Measurements from ENCODE around the gene CABLES1. TPM values are rescaled to one million over a fixed set of nuclear protein-coding genes. Genes with fewer than 3 reads are reported as not detected.
"Not testable (repeated sequence)": the region's sequence is repeated elsewhere in the genome, so short reads cannot be mapped to it uniquely, and the experiment has no call there.

The CABLES1 gene
- total RNA-seq, 1 experiment from 2014 or later, result 29.5 TPM

- POLR2A ChIA-PET, result no interaction called here
- intact Hi-C loops (cut with micrococcal nuclease; ENCODE audit: unreplicated experiment), result no loop called here
- TF ChIP-seq CTCF (IDR thresholded peaks at IDR 0.05; ENCODE audit: insufficient read depth in 1 of 2, low read depth in 1 of 2, low read length in 1 of 2, severe bottlenecking in 1 of 2, unreplicated experiment in 1 of 2), result no peak
- DNase-seq, result no peak
- H3K27me3 ChIP-seq (replicated peaks; ENCODE audit: control insufficient read depth, insufficient read depth, low read length), result no peaks in the 10 kb centered on the region
- Mint-ChIP-seq H3K36me3 (ENCODE audit: insufficient read depth, unreplicated experiment) (peaks cover 5% of the 10 kb centered on the region), H3K4me1 (ENCODE audit: low read depth, unreplicated experiment) (no peaks in the 10 kb centered on the region), H3K27ac (ENCODE audit: unreplicated experiment) (no peak overlapping the region), H3K9me3 (ENCODE audit: unreplicated experiment) (peaks cover 8% of the 10 kb centered on the region), H3K4me3 (ENCODE audit: unreplicated experiment) (no peak overlapping the region), H3K27me3 (ENCODE audit: insufficient read depth, unreplicated experiment) (no peaks in the 10 kb centered on the region)
- CTCF ChIA-PET, result no interaction called here
- no TSS peak for BruUV-seq (replicated peaks)
- no peaks in the 10 kb centered on the region for H3K4me1 ChIP-seq
- H3K9me3 ChIP-seq, result peaks cover 6% of the 10 kb centered on the region; the same call in 1 of the 2 replicates
- no peaks in the 10 kb centered on the region for H3K36me3 ChIP-seq (ENCODE audit: control insufficient read depth, insufficient read depth, low read length)
- no peak overlapping the region for H3K4me3 ChIP-seq (ENCODE audit: low read depth, low read length)
Measured at GRCh38 chr18:23266717-23267446, 131.6 kb downstream of the CABLES1 start.

- H3K9me3 ChIP-seq, result peaks cover 6% of the 10 kb centered on the region; the same call in 1 of the 2 replicates
- ChIA-PET CTCF (no interaction called here), POLR2A (no interaction called here)
- BruUV-seq (replicated peaks), result no TSS peak
- no peak for TF ChIP-seq CTCF (IDR thresholded peaks at IDR 0.05; ENCODE audit: insufficient read depth in 1 of 2, low read depth in 1 of 2, low read length in 1 of 2, severe bottlenecking in 1 of 2, unreplicated experiment in 1 of 2)
- H3K27ac Mint-ChIP-seq (ENCODE audit: unreplicated experiment), result no peak overlapping the region
- peaks cover 8% of the 10 kb centered on the region for H3K9me3 Mint-ChIP-seq (ENCODE audit: unreplicated experiment)
- no peaks in the 10 kb centered on the region for H3K36me3 ChIP-seq (ENCODE audit: control insufficient read depth, insufficient read depth, low read length)
- H3K4me1 ChIP-seq, result no peaks in the 10 kb centered on the region
- no peak for DNase-seq
- H3K27me3 ChIP-seq (replicated peaks; ENCODE audit: control insufficient read depth, insufficient read depth, low read length), result no peaks in the 10 kb centered on the region
- H3K4me3 Mint-ChIP-seq (ENCODE audit: unreplicated experiment), result no peak overlapping the region
- intact Hi-C loops (cut with micrococcal nuclease; ENCODE audit: unreplicated experiment), result no loop called here
- peaks cover 5% of the 10 kb centered on the region for H3K36me3 Mint-ChIP-seq (ENCODE audit: insufficient read depth, unreplicated experiment)
- no peaks in the 10 kb centered on the region for H3K27me3 Mint-ChIP-seq (ENCODE audit: insufficient read depth, unreplicated experiment)
- H3K4me1 Mint-ChIP-seq (ENCODE audit: low read depth, unreplicated experiment), result no peaks in the 10 kb centered on the region
- H3K4me3 ChIP-seq (ENCODE audit: low read depth, low read length), result no peak overlapping the region
Measured at GRCh38 chr18:23267447-23267776, 132.1 kb downstream of the CABLES1 start.

GRCh38 chr18:23268641-23269040 is 133.4 kb downstream of the CABLES1 start:
- Mint-ChIP-seq H3K9me3 (ENCODE audit: unreplicated experiment) (peaks cover 8% of the 10 kb centered on the region), H3K27me3 (ENCODE audit: insufficient read depth, unreplicated experiment) (no peaks in the 10 kb centered on the region), H3K36me3 (ENCODE audit: insufficient read depth, unreplicated experiment) (peaks cover 5% of the 10 kb centered on the region), H3K4me3 (ENCODE audit: unreplicated experiment) (no peak overlapping the region), H3K27ac (ENCODE audit: unreplicated experiment) (no peak overlapping the region), H3K4me1 (ENCODE audit: low read depth, unreplicated experiment) (no peaks in the 10 kb centered on the region)
- TF ChIP-seq CTCF (IDR thresholded peaks at IDR 0.05; ENCODE audit: insufficient read depth in 1 of 2, low read depth in 1 of 2, low read length in 1 of 2, severe bottlenecking in 1 of 2, unreplicated experiment in 1 of 2), result no peak
- CTCF ChIA-PET, result no interaction called here
- no peak overlapping the region for H3K4me3 ChIP-seq (ENCODE audit: low read depth, low read length)
- H3K9me3 ChIP-seq, result peaks cover 6% of the 10 kb centered on the region; the same call in 1 of the 2 replicates
- POLR2A ChIA-PET, result no interaction called here
- intact Hi-C loops (cut with micrococcal nuclease; ENCODE audit: unreplicated experiment), result no loop called here
- no peaks in the 10 kb centered on the region for H3K27me3 ChIP-seq (replicated peaks; ENCODE audit: control insufficient read depth, insufficient read depth, low read length)
- H3K4me1 ChIP-seq, result no peaks in the 10 kb centered on the region
- DNase-seq, result no peak
- H3K36me3 ChIP-seq (ENCODE audit: control insufficient read depth, insufficient read depth, low read length), result no peaks in the 10 kb centered on the region
- BruUV-seq (replicated peaks), result no TSS peak

- H3K9me3 ChIP-seq; H3K36me3 ChIP-seq (ENCODE audit: control insufficient read depth, insufficient read depth, low read length); H3K27ac Mint-ChIP-seq (ENCODE audit: unreplicated experiment); H3K4me3 ChIP-seq (ENCODE audit: low read depth, low read length); H3K27me3 Mint-ChIP-seq (ENCODE audit: insufficient read depth, unreplicated experiment); POLR2A ChIA-PET; H3K4me1 ChIP-seq; H3K27me3 ChIP-seq (replicated peaks; ENCODE audit: control insufficient read depth, insufficient read depth, low read length); H3K4me3 Mint-ChIP-seq (ENCODE audit: unreplicated experiment); H3K9me3 Mint-ChIP-seq (ENCODE audit: unreplicated experiment); H3K36me3 Mint-ChIP-seq (ENCODE audit: insufficient read depth, unreplicated experiment); CTCF ChIA-PET; H3K4me1 Mint-ChIP-seq (ENCODE audit: low read depth, unreplicated experiment); DNase-seq; intact Hi-C loops (cut with micrococcal nuclease; ENCODE audit: unreplicated experiment); BruUV-seq (replicated peaks): not testable (repeated sequence)
Measured at GRCh38 chr18:23269068-23269467, 133.8 kb downstream of the CABLES1 start.
